Naive thymus-derived CD4-positive, alpha-beta T cell (primary cell): ENCODE measurements around the gene ABHD14A. TPM values are rescaled to one million over a fixed set of nuclear protein-coding genes. Genes with fewer than 3 reads are reported as not detected.

ENCODE experiments used
- ATAC-seq: fragments of 150-1000 bp; cut with Tn5 transposase; 2 replicates; pipeline ENCODE4 v1.10.0; 2021; ENCODE audit warnings: mild to moderate bottlenecking, moderate library complexity
- CTCF ChIA-PET: fragments of 350-600 bp; sonication (Branson Sonifier 250); formaldehyde crosslinking; loops from one replicate; lab custom pipeline; 2021; ENCODE audit warnings: antibody characterized with exemption; lab: Charles Lee
- POLR2A ChIA-PET: fragments of 350-600 bp; sonication (Branson Sonifier 250); formaldehyde crosslinking; loops from one replicate; lab custom pipeline; 2021; ENCODE audit warnings: antibody characterized with exemption, inconsistent platforms; lab: Charles Lee
- DNase-seq, 9 donors: peaks; one replicate each; pipeline versions ENCODE4 v3.0.0 to v3.0.0-alpha.2; 2020 to 2022; ENCODE audit warnings: mixed read lengths in 1 of 9
- H3K27ac ChIP-seq: one replicate; pipeline ENCODE4 v1.7.0; 2013; ENCODE audit warnings: mild to moderate bottlenecking, low read depth, low read length, moderate library complexity
- H3K27me3 ChIP-seq, 2 donors: one replicate each; pipeline ENCODE4 v1.7.0; 2013; ENCODE audit warnings: low read length in 2 of 2, mild to moderate bottlenecking in 2 of 2, moderate library complexity in 2 of 2; ENCODE audit not compliant: control insufficient read depth in 2 of 2, insufficient read depth in 2 of 2
- H3K36me3 ChIP-seq, 3 experiments: 1 replicate in 2 of 3; 2 replicates in 1 of 3; pipeline ENCODE4 v1.7.0; 2013; ENCODE audit warnings: low read length in 3 of 3, mild to moderate bottlenecking in 3 of 3, moderate library complexity in 1 of 3; ENCODE audit not compliant: insufficient read depth in 3 of 3, control insufficient read depth in 2 of 3
- H3K4me1 ChIP-seq, 2 donors: one replicate each; pipeline ENCODE4 v1.7.0; 2013; ENCODE audit warnings: low read length in 2 of 2, mild to moderate bottlenecking in 2 of 2, moderate library complexity in 1 of 2; ENCODE audit not compliant: control insufficient read depth in 2 of 2, insufficient read depth in 2 of 2
- H3K4me3 ChIP-seq: 2 replicates; pipeline ENCODE4 v1.7.0; 2013; ENCODE audit warnings: mild to moderate bottlenecking, low read length
- H3K9me3 ChIP-seq, 3 experiments: 1 replicate in 2 of 3; 2 replicates in 1 of 3; pipeline ENCODE4 v1.7.0; 2013; ENCODE audit warnings: low read length in 3 of 3; ENCODE audit not compliant: control insufficient read depth in 2 of 3
- H3K27ac Mint-ChIP-seq, 9 donors: one replicate each; pipeline ENCODE4 v1.8.0; 2020 to 2022; ENCODE audit warnings: mixed read lengths in 9 of 9, mild to moderate bottlenecking in 8 of 9, moderate library complexity in 5 of 9, inconsistent platforms in 2 of 9
- H3K27me3 Mint-ChIP-seq, 5 donors: one replicate each; pipeline ENCODE4 v1.8.0; 2021 to 2022; ENCODE audit warnings: mixed read lengths in 5 of 5, mild to moderate bottlenecking in 1 of 5
- H3K36me3 Mint-ChIP-seq, 5 donors: one replicate each; pipeline ENCODE4 v1.8.0; 2020 to 2022; ENCODE audit warnings: mixed read lengths in 5 of 5, mild to moderate bottlenecking in 3 of 5, inconsistent platforms in 1 of 5
- H3K4me1 Mint-ChIP-seq, 7 donors: one replicate each; pipeline ENCODE4 v1.8.0; 2020 to 2022; ENCODE audit warnings: mixed read lengths in 7 of 7, mild to moderate bottlenecking in 3 of 7, inconsistent platforms in 1 of 7
- H3K4me3 Mint-ChIP-seq, 10 donors: one replicate each; pipeline ENCODE4 v1.8.0; 2020 to 2022; ENCODE audit warnings: mild to moderate bottlenecking in 10 of 10, mixed read lengths in 10 of 10, moderate library complexity in 6 of 10, inconsistent platforms in 2 of 10
- H3K9me3 Mint-ChIP-seq, 11 donors: one replicate each; pipeline ENCODE4 v1.8.0; 2020 to 2022; ENCODE audit warnings: mixed read lengths in 11 of 11, mild to moderate bottlenecking in 4 of 11, inconsistent platforms in 1 of 11, moderate library complexity in 1 of 11
- intact Hi-C, 2 donors: fragments of 100-400 bp; cut with micrococcal nuclease; formaldehyde crosslinking; loops; one replicate each; pipeline ENCODE4 v1.15.1; 2023
- polyA plus RNA-seq, 2 donors: library from polyadenylated mRNA; unstranded; fragments of 300-500 nt; fragmentation: Illumina TruSeq; gene quantifications; one replicate each; pipeline ENCODE4 v1.2.3, GENCODE V29; 2021
- total RNA-seq, 6 experiments: library from RNA in 5 of 6; stranded (reverse) in 5 of 6; gene quantifications; 1 replicate in 5 of 6; 2 replicates in 1 of 6; pipeline ENCODE4 v1.2.3 and lab custom pipeline; 2021 to 2026

The ABHD14A gene
- total and polyA plus RNA-seq, 7 experiments from 2014 or later, result 9.9 to 96.9 (median 21.6) TPM

- Histone ChIP-seq H3K36me3 (peaks cover 0 to 9% (median 0%) of the 10 kb centered on the region in 3 experiments), H3K4me3 (peak overlapping the region; percentile 82), H3K27ac (peak overlapping the region; percentile 77), H3K9me3 (no peaks in the 10 kb centered on the region), H3K4me1 (peaks cover 9 to 21% of the 10 kb centered on the region in 2 donors), H3K27me3 (no peaks in the 10 kb centered on the region)
- Mint-ChIP-seq H3K4me1 (peaks cover 27 to 48% (median 32%) of the 10 kb centered on the region in 7 donors), H3K4me3 (peak overlapping the region; percentile 83 to 94 (median 90)), H3K27ac (peak overlapping the region; percentile 54 to 90 (median 89)), H3K36me3 (peaks cover 0 to 3% (median 0%) of the 10 kb centered on the region in 5 donors), H3K27me3 (no peaks in the 10 kb centered on the region), H3K9me3 (no peaks in the 10 kb centered on the region)
- intact Hi-C loops, result loop anchor here (1.0 to 5.0 kb wide), 5 partner anchors 7 to 221 kb away; partner anchors contain the start of genes RPL29 (in 2 of the 2), ACY1 (in 1 of the 2), ALAS1 (in 1 of the 2) and POC1A (in 1 of the 2)
- DNase-seq (no peak), ATAC-seq (no peak)
- ChIA-PET CTCF (no interaction called here), POLR2A (interaction anchor here (0.6 to 4.3 kb wide), 5 partner anchors 8 to 80 kb away, joined by 3 to 34 read pairs (median 4); partner anchors contain the start of genes DUSP7, PARP3 and RRP9)
These were observed 1.1 kb downstream of the ABHD14A start for GRCh38 chr3:51975852-51976549.

GRCh38 chr3:51977446-51978142 is 2.7 kb downstream of the ABHD14A start:
- Histone ChIP-seq H3K4me3 (no peak overlapping the region), H3K36me3 (peaks cover 0 to 9% (median 0%) of the 10 kb centered on the region in 3 experiments), H3K27ac (peak overlapping the region; percentile 38), H3K9me3 (no peaks in the 10 kb centered on the region), H3K27me3 (no peaks in the 10 kb centered on the region), H3K4me1 (peaks cover 16 to 28% of the 10 kb centered on the region in 2 donors)
- POLR2A ChIA-PET, result interaction anchor here (1.1 to 1.5 kb wide), 2 partner anchors 18 to 35 kb away, joined by 3 to 4 read pairs; no protein-coding TSS in a partner anchor
- Mint-ChIP-seq H3K27me3 (no peaks in the 10 kb centered on the region), H3K4me1 (peaks cover 35 to 51% (median 39%) of the 10 kb centered on the region in 7 donors), H3K4me3 (peak overlapping the region; percentile 35 to 87 (median 72)), H3K9me3 (no peaks in the 10 kb centered on the region), H3K36me3 (peaks cover 0 to 4% (median 0%) of the 10 kb centered on the region in 5 donors), H3K27ac (peak overlapping the region; percentile 50 to 90 (median 80))
- intact Hi-C loops, result loop anchor here in 1 of 2 donors (5.0 kb wide), 1 partner anchor 220 kb away; the partner anchor contains the start of gene ALAS1
- peak; percentile 33 for ATAC-seq
- CTCF ChIA-PET, result interaction anchor here (1.4 kb wide), 1 partner anchor 36 kb away, joined by 3 read pairs; the partner anchor contains the start of genes PARP3 and RRP9
- DNase-seq, result peak in 7 of 9 donors; percentile 32 to 62 (median 45)

GRCh38 chr3:51978143-51978502 is 3.3 kb downstream of the ABHD14A start:
- Histone ChIP-seq H3K27me3 (no peaks in the 10 kb centered on the region), H3K36me3 (peaks cover 0 to 9% (median 0%) of the 10 kb centered on the region in 3 experiments), H3K9me3 (no peaks in the 10 kb centered on the region), H3K27ac (no peak overlapping the region), H3K4me1 (peaks cover 20 to 31% of the 10 kb centered on the region in 2 donors), H3K4me3 (no peak overlapping the region)
- no peak overlapping the region for H3K4me3 Mint-ChIP-seq
- no peaks in the 10 kb centered on the region for H3K27me3 Mint-ChIP-seq
- ChIA-PET POLR2A (interaction anchor here (0.6 to 1.6 kb wide), 3 partner anchors 17 to 76 kb away, joined by 3 to 8 read pairs (median 3); partner anchors contain the start of gene RPL29), CTCF (interaction anchor here (1.4 kb wide), 1 partner anchor 36 kb away, joined by 3 read pairs; the partner anchor contains the start of genes PARP3 and RRP9)
- H3K9me3 Mint-ChIP-seq, result no peaks in the 10 kb centered on the region
- H3K4me1 Mint-ChIP-seq, result peaks cover 38 to 53% (median 41%) of the 10 kb centered on the region in 7 donors
- intact Hi-C loops, result loop anchor here in 1 of 2 donors (5.0 kb wide), 1 partner anchor 219 kb away; the partner anchor contains the start of gene ALAS1
- ATAC-seq (no peak), DNase-seq (no peak)
- H3K36me3 Mint-ChIP-seq, result peaks cover 0 to 6% (median 0%) of the 10 kb centered on the region in 5 donors
- H3K27ac Mint-ChIP-seq, result peak overlapping the region in 1 of 9 donors; percentile 80

GRCh38 chr3:51980253-51980652 is 5.4 kb downstream of the ABHD14A start:
- H3K4me3 Mint-ChIP-seq, result no peak overlapping the region
- no peak for ATAC-seq
- H3K9me3 ChIP-seq, result no peaks in the 10 kb centered on the region
- H3K4me1 Mint-ChIP-seq, result peaks cover 34 to 47% (median 40%) of the 10 kb centered on the region in 7 donors
- no peaks in the 10 kb centered on the region for H3K9me3 Mint-ChIP-seq
- no peak overlapping the region for H3K27ac ChIP-seq
- H3K27me3 ChIP-seq, result no peaks in the 10 kb centered on the region
- DNase-seq, result no peak
- peaks cover 0 to 9% (median 0%) of the 10 kb centered on the region in 3 experiments for H3K36me3 ChIP-seq
- H3K27ac Mint-ChIP-seq, result no peak overlapping the region
- CTCF ChIA-PET, result no interaction called here
- intact Hi-C loops, result no loop called here
- POLR2A ChIA-PET, result interaction anchor here (0.8 to 1.1 kb wide), 2 partner anchors 15 to 16 kb away, joined by 3 read pairs; partner anchors contain the start of gene RPL29
- H3K4me3 ChIP-seq, result no peak overlapping the region
- peaks cover 14 to 22% of the 10 kb centered on the region in 2 donors for H3K4me1 ChIP-seq
- H3K27me3 Mint-ChIP-seq, result no peaks in the 10 kb centered on the region
- H3K36me3 Mint-ChIP-seq, result peaks cover 0 to 5% (median 0%) of the 10 kb centered on the region in 5 donors

GRCh38 chr3:51982352-51982837 is 7.5 kb downstream of the ABHD14A start:
- DNase-seq, result peak in 1 of 9 donors; percentile 44
- peak; percentile 43 for ATAC-seq
- peaks cover 0 to 5% (median 0%) of the 10 kb centered on the region in 5 donors for H3K36me3 Mint-ChIP-seq
- peak overlapping the region; percentile 83 for H3K27ac ChIP-seq
- peak overlapping the region; percentile 77 for H3K4me3 ChIP-seq
- H3K9me3 ChIP-seq, result no peaks in the 10 kb centered on the region
- no peaks in the 10 kb centered on the region for H3K9me3 Mint-ChIP-seq
- CTCF ChIA-PET, result interaction anchor here (0.6 to 2.5 kb wide), 7 partner anchors 8 to 303 kb away, joined by 3 to 15 read pairs (median 5); partner anchors contain the start of genes ABHD14A, ABHD14B and RRP9
- H3K36me3 ChIP-seq, result peaks cover 0 to 9% (median 0%) of the 10 kb centered on the region in 3 experiments
- H3K4me1 ChIP-seq, result peaks cover 10 to 12% of the 10 kb centered on the region in 2 donors
- intact Hi-C loops, result no loop called here
- no peaks in the 10 kb centered on the region for H3K27me3 Mint-ChIP-seq
- H3K27me3 ChIP-seq, result no peaks in the 10 kb centered on the region
- peak overlapping the region; percentile 83 to 99 (median 94) for H3K4me3 Mint-ChIP-seq
- H3K4me1 Mint-ChIP-seq, result peaks cover 20 to 33% (median 24%) of the 10 kb centered on the region in 7 donors
- POLR2A ChIA-PET, result interaction anchor here (0.9 to 3.4 kb wide), 8 partner anchors 9 to 172 kb away, joined by 3 to 23 read pairs (median 10); partner anchors contain the start of genes ABHD14B, PCBP4, POC1A and RPL29
- peak overlapping the region; percentile 81 to 97 (median 90) for H3K27ac Mint-ChIP-seq
